A673 (cell line): ENCODE results near the gene KCNMA1.

Experiments used
- EZH2 ChIP-seq: fragments of 200-600 bp; sonication (generic); IDR thresholded peaks from 2 replicates; pipeline ENCODE4 v1.6.1; 2017; ENCODE audit warnings: borderline replicate concordance, low read depth, mild to moderate bottlenecking, mixed read lengths, antibody characterized with exemption, low read length; ENCODE audit not compliant: poor library complexity, severe bottlenecking
- TF ChIP-seq, protein P1 (sequence below): fragments of 300-800, 200-600 bp; sonication (generic); conservative IDR thresholded peaks from 2 replicates; pipeline ENCODE4 v1.5.1; 2017; ENCODE audit warnings: low read depth, mild to moderate bottlenecking, antibody characterized with exemption, low read length, moderate library complexity, mixed read lengths

DNA sequence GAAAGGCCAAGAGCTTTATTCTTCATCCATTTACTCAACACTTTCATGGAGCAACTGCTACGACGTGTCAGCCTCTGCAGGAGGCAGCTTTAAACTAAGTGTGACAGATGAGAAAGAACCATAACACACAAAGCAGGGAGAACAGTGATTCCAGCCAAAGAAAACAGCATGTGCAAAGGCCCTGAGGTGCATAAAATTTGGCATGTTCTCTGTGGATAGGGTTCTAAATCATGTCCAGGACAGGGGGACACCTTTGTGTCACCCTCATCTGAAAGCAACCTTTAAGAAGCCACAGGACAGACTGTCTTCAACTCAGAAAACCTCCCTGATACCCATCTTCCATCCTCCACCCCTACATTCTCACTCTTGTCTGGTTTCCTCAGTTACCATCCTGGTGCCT lies 116.6 kb downstream of the KCNMA1 start:
- TF ChIP-seq, protein P1, sequence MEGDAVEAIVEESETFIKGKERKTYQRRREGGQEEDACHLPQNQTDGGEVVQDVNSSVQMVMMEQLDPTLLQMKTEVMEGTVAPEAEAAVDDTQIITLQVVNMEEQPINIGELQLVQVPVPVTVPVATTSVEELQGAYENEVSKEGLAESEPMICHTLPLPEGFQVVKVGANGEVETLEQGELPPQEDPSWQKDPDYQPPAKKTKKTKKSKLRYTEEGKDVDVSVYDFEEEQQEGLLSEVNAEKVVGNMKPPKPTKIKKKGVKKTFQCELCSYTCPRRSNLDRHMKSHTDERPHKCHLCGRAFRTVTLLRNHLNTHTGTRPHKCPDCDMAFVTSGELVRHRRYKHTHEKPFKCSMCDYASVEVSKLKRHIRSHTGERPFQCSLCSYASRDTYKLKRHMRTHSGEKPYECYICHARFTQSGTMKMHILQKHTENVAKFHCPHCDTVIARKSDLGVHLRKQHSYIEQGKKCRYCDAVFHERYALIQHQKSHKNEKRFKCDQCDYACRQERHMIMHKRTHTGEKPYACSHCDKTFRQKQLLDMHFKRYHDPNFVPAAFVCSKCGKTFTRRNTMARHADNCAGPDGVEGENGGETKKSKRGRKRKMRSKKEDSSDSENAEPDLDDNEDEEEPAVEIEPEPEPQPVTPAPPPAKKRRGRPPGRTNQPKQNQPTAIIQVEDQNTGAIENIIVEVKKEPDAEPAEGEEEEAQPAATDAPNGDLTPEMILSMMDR, result no peak
- TF ChIP-seq EZH2, result no peak
